HG02938 (cell line): ENCODE data around the gene FGFRL1.
"Not testable (repeated sequence)": the region's sequence is repeated elsewhere in the genome, so short reads cannot be mapped to it uniquely, and the experiment has no call there.

Source experiments
- ATAC-seq: cut with Tn5 transposase; IDR thresholded peaks from one replicate; pipeline ENCODE4 v1.9.1; 2021; ENCODE audit warnings: mild to moderate bottlenecking, moderate library complexity; ENCODE audit not compliant: unreplicated experiment

FGFRL1 gene

DNA sequence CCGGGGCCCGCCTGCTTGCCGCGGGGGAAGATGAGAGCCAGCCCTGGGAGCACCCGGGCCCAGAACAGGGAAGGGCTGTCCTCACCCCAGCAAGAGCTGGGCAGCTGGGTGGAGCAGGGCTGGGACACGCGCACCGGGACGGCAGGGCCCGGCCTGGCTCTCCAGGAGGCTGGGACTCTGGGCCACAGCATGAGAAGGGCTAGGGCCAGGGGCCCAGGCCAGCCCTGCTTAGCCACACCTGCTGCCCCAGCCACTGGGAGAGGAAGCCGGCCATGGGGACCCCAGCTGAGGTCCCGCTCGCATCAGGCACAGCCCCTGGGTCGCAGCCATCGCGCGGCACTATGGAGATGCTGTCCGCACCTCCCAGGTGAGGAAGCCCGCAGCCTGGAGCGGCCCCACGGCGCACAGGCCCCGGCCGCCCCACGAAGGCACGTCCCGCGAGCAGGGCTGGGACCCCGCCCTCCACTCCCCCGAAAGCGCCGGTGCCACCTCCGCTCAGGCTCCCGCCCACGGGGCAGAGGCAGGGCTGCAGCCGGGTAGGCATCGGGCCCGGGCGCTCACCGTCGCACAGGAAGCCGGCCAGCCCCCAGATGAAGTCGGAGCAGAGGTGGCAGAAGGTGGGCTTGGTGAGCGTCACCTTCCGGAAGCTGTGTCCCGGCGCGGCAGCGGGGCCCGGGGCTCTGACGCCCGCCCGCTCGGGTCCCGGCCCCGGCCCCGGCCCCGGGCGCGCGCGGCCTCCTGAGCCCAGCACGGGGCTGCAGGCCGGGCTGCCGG lies 38.6 kb upstream of the FGFRL1 start:
- peak; percentile 42 for ATAC-seq

DNA sequence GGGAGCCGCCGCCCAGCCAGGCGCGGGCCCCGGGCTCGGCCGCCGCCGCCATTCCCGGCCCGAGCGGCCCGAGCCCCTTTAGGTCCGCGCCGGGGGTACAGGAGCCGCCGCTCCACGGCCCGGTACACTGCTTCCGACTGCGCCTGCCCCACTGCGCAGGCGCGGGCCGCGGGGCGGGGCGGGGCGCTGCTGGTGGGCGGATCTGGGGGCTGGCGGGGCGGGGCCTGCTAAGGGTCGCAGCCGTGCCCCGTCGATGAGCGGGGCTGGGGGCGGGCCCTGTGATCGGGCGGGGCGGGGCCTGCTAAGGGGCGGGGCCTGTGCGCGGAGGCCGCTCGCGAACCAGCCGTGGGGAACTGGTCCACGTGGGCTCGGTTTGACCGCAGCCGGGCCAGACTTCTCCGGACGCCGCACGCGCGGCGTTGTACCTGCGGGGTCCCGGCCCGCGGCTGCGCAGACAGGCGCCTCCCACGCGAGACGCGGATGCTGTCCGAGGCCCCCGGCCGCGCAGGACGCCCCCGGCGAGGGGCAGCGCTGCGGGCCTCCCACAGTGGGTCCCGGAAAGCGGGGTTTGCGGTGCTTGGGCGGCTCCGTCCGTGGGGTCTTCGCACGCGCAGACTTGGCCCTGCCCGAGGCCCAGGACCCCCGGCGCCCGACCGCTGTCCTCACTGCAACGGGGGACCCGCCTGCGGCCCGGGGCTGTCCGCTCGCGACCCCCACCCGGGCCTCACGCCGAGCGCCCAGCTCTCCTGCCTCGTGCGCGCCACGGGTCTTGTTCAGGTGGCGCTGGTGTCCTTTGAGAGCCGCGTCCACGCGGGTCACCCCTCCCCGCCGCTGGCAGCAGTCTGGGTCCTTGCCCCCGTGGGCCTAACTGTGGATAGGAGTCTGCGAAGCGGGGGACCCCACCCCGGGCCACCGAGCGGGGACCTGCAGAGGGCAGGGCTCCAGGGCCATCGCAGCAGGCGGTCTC lies 37.7 kb upstream of the FGFRL1 start, which contains the start of gene DGKQ:
Gene DGKQ (minus strand): TSS at position 139 of the 967 bp plus-strand sequence. CDS start 87 bp downstream, at position 52.
- ATAC-seq: peak; percentile 53

DNA sequence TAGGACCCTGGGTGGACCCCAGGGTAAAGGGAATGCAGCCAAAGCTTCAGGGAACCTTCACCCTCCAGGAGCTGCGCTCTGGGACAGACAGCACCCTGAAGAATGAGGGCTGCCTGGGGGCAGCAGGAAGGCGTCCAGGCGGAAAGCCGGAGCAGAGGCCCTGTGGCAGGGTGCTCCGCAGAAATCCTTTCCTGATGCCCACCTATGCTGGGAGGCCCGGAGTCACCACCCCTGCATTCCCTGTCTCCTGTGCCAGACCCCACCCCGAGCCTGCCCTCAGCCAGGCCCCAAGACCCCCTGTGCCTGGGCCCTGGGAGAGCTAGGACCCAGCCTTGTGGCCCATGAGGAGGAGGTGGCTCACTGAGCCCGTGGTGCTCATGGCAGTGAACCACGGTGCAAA lies 36.8 kb upstream of the FGFRL1 start:
- ATAC-seq: no peak

DNA sequence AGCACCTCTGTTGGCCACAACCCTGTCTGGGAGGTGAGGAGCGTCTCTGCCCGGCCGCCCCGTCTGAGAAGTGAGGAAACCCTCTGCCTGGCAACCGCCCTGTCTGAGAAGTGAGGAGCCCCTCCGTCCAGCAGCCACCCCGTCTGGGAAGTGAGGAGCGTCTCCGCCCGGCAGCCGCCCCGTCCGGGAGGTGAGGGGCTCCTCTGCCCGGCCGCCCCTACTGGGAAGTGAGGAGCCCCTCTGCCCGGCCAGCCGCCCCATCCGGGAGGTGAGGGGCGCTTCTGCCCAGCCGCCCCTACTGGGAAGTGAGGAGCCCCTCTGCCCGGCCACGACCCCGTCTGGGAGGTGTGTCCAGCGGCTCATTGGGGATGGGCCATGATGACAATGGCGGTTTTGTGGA lies 35.4 kb upstream of the FGFRL1 start:
- not testable (repeated sequence) for ATAC-seq

DNA sequence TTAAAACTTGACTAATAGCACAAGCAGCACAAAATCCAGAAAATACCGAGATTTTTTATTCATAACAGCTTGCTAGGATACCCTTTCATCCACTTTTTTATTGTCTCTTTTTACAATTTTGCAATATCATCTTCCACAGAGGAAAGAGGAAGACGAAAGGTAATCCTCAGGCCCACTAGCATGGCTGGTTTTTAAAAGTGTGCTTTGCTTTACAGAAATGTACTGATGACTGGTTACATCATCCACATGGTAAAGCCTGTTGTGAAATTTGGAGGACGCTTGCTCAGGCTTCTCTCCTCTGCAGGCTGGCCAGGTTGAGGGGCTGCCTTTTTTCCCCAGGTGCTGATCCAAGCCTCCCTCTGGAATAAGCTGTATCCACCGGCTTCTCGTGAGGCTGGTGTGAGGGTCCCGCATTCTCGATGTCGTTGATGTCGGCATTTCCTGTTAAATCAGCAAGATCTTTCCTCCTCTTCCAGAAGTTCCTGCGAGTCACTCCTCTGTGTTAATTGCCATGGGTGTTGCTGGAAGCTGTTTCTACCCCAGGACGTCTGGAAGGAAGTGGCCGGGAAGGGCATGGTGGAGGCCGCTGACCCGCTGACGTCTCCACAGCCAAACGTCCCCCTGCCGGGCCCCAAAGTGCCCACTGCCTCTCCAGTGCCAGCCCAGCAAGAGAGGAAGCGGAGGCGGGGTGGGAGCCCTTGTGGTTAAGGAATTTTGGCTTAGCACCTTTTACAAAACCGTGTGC lies 32.3 kb upstream of the FGFRL1 start:
- no peak for ATAC-seq

DNA sequence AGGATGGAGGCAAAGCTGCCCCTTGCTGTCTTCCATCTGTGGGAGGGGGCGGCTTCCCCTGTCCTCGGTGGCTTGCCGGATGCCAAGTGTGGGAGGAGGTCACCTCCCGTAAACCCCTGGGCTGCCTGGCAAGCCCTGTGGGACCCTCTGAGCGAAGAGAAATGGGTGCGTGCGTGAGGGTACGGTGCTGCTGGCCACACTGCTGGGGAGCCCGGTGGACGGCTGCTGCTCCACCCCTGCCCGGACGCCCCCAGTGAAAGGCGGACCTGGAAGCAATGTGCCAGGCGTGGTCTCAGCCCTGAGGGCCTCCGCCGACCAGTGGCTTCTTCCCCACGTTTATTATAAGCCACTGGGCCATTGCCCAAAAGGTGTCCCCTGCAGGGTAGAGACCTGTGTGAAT lies 29.1 kb upstream of the FGFRL1 start:
- ATAC-seq: no peak

DNA sequence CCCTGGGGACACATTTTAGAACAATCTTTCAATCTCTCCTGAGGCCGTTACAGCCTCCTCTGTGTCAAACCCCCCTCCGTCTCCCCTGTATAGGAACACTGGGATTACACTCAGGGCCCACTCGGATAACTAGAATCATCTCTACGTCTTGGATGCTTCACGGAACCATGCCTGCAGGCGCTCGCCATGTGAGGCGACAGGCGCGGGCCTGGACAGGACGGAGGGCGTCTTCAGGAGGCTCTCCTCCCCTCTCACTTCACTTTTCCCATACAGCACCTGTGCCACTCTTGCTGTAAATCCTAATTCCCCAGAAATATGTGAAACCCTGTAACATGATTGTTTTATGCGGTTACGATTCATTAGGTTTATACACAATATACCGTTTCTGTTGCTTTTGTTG lies 28.6 kb upstream of the FGFRL1 start:
- no peak for ATAC-seq

DNA sequence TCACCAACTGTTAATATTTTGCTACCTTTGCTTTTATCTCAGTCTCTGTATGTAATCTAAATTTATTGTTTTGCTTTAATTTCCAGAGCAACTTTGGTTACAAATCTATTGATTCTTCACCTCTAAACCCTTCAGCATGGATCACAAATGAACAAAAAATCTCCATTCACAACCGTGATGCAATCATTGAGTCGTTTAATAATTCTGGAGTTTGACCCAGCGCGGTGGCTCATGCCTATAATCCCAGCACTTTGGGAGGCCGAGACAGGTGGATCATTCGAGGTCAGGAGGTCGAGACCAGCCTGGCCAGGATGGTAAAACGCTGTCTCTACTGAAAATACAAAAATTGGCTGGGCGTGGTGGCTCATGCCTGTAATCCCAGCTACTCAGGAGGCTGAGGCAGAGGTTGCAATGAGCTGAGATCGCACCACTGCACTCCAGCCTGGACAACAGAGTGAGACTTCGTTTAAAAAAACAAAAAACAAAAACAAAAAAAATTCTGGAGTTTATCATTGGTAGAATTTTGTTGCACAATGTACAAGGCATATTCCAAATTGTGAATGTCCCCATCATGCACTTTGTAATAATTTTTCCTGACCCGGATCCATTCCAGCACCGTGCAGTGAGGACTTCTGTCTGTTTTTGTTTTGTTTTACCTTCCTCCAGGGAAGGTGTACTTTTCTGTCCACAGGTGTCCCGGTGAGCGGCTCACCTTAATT lies 26.9 kb upstream of the FGFRL1 start:
- no peak for ATAC-seq

DNA sequence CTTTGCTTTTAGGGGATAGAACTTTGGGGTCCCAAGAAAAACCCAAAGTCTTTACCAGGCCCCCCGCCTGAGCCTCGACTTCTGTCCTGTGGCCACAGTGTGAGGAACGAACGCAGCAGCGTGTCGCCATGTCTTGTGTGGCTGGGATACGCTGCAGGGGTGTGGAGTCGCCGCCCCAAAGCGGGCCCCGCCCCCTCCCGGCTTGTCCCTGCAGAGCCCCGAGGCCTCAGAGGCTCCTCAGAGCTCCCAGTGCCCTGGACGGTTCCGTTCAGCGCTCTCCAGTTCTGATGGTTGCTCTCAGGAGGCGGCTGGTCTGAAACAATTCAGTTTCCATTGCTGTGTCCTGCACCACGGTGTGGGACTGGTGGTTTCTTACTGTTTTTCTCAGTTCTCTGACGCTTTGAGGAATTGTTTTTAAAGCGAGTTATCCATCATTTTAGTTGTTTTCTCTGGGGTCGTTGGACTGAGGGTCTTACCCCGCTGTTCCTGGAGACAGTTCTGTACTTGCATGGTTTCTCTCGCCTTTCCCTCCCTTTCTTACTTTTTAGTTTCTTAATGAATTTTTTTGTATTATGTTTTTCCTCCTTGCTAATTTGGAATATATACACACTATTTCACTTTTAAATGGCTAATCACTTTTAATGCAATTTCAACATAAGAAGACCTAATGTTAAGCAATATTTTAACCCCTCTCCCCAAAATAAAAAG lies 26.1 kb upstream of the FGFRL1 start:
- ATAC-seq: no peak

DNA sequence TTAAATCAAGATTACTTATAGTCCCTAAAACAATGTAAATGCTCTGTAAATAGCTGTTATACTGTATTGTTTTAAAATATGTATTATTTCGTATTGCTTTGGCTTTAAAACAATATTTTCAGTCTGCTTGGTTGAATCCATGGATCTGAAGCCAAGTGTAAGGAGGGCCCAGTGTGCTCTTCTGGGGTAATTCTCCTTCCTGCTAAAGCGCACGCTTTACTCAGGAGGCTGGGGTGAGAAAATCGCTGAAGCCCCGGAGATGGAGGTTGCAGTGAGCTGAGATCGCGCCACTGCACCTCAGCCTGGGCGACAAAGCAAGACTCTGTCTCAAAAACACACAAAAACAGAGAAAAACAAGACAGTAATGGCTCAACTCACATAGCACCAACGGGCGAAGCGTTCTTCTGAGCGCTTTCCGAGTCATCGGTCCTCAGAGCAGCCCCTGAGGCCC lies 25.0 kb upstream of the FGFRL1 start:
- peak; percentile 36 for ATAC-seq

DNA sequence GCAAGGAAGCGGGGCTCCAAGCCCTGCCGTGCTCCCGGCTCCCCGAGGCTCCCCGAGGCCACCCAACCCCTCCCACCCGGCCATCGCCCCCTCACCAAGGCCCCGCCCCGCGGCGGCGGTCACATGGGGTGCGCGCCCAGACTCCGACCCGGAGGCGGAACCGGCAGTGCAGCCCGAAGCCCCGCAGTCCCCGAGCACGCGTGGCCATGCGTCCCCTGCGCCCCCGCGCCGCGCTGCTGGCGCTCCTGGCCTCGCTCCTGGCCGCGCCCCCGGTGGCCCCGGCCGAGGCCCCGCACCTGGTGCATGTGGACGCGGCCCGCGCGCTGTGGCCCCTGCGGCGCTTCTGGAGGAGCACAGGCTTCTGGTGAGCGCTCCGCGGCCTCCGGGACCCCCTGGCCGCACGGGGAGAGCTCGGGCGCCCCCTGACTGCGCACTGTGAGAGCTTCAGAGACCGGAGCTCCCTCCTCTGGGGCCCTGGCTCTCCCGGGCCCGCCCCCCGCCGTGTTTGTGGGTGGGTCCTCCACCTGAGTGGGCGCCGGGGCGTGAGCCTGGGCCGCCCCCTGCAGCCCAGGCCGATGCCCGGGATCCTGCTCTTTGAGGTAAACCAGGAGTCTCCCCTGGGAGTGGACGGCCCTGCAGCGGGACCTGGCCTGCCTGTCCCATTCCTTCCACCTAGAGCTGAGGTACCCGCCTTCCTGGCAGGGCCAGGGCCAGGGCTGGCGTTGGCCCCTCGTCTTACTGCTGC lies 24.4 kb upstream of the FGFRL1 start, which contains the start of gene IDUA:
Gene IDUA (plus strand): TSS at position 166 of the 745 bp plus-strand sequence. CDS start 41 bp downstream, at position 207.
- ATAC-seq: peak; percentile 65

DNA sequence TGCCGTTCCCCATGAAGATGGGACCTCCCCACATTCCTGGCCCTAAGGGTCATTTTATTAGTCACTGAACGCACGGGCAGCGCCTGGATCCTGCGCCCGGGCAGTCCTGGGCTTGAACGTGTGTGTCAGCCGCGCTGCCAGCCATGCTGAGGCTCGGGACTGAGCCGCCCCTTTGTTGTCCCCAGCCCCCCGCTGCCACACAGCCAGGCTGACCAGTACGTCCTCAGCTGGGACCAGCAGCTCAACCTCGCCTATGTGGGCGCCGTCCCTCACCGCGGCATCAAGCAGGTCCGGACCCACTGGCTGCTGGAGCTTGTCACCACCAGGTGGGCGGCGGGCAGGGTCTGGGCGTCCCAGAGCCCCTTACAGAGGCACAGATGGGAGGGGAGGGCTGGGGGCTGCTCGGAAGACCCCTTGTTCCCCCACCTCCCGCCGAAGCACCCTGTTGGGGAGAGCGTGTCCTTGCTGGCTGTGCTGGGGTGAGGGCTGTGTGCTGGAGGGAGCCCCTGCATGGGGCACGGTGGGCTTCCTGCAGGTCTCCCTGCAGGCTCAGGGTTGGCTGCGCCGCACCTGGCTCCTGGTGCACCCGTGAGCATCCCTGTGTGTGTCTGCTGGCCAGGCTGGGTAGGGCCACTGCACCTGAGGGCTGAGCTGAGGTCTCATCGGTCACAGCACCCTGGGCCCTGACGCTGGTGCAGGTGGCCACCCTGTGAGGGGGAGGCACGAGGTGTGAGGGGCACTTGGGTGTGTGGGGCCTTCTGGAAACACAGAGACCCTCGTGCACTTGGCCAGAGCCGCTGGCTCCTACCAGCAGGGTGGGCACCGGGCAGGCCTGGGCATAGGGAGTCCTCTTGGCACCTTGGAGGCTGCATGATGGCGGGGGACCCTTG lies 23.6 kb upstream of the FGFRL1 start:
- no peak for ATAC-seq

DNA sequence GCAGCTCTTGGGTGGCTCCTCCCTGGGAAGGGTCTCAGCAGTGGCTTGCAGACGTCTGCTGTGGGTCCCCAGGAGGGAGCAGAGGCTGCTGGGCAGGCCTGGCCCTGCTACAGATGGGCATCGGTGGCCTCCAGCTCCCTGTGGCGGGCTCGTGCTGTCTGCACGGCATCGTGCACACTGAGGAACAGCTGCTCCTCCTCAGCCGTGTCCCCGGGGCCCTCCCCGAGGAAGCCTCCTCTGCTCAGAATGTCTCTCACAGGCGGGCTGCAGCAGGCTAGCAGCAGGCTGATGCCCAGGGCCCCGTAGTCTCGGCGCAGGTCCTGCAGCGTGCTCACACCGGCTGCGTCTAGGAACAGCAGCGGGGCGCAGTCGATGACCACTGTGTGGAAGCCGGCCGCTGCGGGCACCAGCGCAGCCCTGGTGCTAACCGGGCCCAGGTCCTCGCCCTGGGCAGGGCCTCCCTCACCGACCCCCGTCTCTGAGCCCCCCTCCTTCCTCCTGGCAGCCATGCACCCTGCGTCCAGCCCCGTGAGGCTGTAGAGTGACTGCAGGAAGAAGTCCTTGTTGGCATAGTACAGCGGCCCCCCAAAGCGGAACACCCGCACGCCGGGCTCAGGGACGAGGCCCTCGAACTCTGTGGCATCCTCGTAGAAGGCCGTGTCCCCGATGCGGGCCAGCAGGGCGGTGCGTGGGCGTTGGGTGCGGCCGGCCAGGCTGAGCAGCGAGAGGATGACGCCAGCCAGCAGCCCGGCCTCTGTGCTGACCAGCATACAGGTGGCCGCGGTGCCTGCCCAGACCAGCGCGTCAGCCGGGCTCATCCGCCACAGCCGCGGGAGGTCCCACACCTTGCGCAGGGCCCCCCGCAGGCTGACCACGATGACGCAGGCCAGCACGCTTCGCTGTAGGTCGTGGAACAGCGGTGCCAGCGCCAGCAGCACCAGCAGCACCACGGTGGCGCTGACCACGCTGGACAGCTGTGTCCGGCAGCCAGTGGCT lies 22.4 kb upstream of the FGFRL1 start:
- ATAC-seq: no peak

DNA sequence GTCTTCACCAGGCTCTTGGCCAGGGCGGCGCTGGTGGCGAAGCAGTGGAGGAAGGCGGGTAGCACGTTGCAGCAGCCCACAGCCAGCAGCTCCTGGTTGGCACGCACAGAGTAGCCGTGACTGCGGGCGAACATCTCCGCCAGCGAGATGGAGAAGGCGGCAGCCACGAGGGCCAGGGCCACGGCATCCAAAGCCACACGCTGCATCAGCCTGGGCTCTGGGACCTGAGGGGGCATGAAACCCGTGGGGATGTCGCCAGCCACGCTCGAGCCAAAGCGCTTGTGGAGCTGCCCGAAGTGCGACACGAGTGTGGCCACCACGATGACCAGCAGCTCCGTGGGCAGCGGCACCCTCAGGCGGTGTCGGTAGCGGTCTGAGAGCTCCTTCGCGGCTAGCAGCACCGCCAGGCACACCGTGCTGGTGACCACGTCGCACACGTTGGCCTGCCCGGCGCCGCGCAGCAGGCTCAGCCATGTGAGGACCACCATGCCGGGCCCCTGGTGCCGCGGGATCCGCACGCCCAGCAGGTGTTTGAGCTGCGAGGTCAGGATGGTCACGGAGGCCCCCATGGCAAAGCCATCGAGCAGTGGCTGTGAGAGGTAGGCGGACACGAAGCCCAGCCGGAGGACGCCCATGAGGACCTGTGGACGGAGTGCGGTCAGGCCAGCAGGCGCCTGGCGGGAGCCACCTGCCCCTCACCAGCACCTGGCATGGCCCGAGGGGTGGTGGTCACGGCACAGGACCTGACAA lies 21.5 kb upstream of the FGFRL1 start:
- ATAC-seq: no peak

DNA sequence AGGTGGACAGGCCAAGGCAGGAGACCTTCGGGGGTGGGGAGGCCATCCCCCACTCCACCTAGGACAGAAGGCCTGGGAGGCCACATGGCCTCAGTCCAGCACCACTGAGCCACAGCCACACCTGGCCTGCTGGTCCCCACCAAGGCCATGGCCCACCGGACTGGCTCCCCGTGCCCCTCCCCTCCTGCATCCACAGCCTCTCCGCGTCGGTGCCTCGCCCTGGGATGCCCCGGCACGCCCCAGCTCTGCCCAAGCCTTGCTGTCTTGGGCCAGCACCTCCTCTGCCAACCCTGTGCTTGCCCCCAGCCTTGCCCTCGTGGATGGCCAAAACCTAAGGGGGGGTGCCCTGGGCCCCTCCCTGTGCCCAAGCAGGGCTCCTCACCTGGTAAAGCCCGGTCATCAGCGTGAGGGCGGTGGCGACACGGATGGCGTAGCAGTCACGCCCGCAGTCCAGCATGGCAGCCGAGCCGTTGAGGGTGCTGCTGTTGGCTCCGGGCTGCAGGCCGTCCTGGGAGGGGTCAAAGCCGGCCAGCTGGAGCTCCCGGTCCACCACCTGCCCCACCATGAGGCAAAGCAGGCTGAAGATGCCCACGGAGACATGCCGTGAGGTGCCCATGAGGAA lies 20.6 kb upstream of the FGFRL1 start:
- ATAC-seq: no peak
